Stimulated activated CD4-positive, alpha-beta T cell treated with anti-CD3 and anti-CD28 coated beads, Interleukin-2, amount 100 ng/mL, for 24 hours (primary cell): ENCODE data around the gene TET2.

Experiments
- DNase-seq, 2 donors: peaks; one replicate each; pipeline ENCODE4 v3.0.0-alpha.2; 2020

Gene TET2

DNA sequence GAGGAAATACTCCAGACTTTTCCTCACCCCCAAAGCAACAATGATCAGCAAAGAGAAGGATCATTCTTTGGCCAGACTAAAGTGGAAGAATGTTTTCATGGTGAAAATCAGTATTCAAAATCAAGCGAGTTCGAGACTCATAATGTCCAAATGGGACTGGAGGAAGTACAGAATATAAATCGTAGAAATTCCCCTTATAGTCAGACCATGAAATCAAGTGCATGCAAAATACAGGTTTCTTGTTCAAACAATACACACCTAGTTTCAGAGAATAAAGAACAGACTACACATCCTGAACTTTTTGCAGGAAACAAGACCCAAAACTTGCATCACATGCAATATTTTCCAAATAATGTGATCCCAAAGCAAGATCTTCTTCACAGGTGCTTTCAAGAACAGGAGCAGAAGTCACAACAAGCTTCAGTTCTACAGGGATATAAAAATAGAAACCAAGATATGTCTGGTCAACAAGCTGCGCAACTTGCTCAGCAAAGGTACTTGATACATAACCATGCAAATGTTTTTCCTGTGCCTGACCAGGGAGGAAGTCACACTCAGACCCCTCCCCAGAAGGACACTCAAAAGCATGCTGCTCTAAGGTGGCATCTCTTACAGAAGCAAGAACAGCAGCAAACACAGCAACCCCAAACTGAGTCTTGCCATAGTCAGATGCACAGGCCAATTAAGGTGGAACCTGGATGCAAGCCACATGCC, 89.7 kb downstream of the TET2 start:
- DNase-seq = no peak

DNA sequence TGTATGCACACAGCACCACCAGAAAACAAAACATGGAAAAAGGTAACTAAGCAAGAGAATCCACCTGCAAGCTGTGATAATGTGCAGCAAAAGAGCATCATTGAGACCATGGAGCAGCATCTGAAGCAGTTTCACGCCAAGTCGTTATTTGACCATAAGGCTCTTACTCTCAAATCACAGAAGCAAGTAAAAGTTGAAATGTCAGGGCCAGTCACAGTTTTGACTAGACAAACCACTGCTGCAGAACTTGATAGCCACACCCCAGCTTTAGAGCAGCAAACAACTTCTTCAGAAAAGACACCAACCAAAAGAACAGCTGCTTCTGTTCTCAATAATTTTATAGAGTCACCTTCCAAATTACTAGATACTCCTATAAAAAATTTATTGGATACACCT, 90.2 kb downstream of the TET2 start:
- DNase-seq = no peak

DNA sequence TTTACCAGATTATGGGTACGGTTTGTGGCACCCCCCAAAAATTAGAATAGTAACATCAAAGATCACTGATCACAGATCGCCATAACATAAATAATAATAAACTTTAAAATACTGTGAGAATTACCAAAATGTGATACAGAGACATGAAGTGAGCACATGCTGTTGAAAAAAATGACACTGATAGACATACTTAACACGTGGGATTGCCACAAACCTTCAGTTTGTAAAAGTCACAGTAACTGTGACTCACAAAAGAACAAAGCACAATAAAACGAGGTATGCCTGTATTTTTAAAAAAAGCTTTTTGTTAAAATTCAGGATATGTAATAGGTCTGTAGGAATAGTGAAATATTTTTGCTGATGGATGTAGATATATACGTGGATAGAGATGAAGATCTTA, 93.4 kb downstream of the TET2 start:
- no peak for DNase-seq

DNA sequence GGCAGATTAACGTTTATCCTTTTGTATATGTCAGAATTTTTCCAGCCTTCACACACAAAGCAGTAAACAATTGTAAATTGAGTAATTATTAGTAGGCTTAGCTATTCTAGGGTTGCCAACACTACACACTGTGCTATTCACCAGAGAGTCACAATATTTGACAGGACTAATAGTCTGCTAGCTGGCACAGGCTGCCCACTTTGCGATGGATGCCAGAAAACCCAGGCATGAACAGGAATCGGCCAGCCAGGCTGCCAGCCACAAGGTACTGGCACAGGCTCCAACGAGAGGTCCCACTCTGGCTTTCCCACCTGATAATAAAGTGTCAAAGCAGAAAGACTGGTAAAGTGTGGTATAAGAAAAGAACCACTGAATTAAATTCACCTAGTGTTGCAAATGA, 94.8 kb downstream of the TET2 start:
- no peak for DNase-seq

DNA sequence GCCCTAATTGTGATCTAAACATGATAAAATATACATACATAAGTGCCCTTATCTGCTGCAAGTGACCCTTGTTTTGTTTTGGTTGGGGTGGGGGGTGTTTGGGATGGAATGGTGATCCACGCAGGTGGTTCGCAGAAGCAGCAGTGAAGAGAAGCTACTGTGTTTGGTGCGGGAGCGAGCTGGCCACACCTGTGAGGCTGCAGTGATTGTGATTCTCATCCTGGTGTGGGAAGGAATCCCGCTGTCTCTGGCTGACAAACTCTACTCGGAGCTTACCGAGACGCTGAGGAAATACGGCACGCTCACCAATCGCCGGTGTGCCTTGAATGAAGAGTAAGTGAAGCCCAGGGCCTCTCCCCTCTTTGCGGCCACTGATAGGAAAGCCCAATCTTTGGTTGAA, 96.8 kb downstream of the TET2 start:
- DNase-seq = no peak

DNA sequence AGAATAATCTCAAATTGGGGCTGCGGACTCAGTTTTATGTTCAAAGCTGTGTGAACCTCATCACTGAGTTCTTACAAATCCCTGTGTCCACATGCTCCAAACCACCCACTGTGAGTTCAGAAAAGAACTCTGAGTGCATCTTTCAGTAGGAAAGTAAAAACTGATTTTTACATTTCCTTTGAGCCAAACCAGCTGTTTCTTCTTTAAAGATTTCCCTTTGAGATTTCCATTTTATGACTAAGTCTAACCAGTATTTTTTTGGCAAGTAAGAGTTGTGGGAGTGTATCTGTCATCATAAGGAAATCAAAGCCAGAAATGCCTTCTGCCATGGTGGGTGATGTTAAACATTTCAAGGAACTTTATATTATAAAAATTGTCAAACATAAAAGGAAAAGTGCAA, 100.0 kb downstream of the TET2 start:
- DNase-seq = no peak

DNA sequence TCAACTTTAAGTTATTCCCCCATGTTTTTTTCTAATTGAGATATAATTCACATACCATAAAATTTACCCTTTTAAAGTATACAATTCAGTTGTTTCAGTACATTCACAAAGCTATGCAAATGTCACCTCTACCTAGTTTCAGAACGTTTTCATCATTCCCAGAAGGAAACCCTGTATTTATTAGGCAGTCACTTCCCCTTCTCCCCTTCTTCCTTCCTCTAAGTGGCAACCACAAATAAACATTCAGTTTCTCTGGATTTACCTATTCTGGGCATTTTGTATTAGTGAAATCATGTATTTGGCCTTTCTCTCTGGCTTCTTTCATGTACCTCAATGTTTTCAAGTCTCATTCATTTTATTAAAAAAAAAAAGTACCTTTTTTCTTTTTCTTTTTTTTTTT, 101.9 kb downstream of the TET2 start:
- no peak for DNase-seq

DNA sequence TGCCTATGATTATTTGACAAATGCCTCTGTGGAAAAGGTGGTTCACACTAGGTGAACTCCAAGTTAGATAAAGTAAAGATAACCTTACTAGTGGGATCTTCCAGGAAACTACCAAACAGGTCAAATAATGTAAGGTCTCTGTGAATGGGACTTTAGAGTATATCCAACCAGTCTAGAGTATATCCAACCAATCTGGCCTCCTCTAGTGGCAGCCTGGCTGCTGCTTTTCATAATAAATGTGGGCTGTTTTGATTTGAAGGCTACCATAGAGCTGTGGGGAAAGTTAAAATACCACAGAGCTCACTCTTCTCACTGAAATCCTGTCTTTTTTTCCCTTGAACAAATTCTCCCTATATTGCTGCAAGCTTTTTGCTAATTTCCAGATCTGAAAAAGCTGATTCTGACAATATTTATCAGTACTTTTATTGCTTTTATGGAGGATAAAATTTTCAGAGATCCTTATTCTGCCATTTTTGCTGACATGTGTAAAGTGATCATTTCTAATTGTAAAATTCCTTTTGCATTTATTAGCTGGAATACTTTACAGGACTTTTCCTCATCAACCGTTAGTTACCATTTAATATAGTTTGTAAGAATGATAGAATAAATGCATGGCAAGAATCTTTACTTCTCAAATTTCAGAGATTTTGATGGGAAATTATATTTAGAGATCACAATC, 111.3 kb downstream of the TET2 start:
- no peak for DNase-seq

DNA sequence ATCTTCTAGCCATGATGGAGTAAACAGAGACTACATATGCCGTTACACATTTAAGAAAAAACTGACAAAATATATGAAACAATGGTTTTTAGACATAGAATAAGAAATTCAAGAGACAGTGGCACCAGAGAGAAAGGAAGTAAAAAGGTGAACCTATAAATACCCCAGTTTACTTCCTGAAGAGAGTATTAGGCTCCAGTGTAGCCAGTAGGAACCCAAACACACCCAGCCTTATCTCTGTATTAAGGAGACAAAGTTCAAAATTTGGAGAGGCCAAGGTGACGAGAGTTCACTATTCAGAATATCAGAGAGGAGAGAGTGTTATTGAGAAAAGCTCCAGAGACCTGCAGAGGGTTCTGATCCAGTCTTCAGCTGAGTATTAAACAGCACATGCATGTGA, 119.0 kb downstream of the TET2 start:
- DNase-seq = no peak

DNA sequence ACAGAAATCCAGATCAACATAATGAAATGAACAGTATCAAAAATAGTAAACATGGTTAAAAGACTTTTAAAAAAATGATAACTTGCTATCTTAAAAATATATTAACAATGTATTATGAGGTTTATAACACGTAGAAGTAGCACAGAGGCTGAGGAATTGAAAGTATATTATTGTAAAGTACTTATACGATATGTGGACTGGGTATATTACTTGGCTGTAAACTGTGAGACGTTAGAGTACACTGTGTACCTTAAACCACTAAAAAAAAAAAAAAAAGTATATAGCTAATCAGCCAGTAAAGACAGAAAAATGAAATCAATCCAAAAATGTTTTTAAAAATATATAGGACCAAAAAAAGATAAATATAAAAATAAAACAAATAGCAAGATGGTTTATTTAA, 120.6 kb downstream of the TET2 start:
- no peak for DNase-seq

DNA sequence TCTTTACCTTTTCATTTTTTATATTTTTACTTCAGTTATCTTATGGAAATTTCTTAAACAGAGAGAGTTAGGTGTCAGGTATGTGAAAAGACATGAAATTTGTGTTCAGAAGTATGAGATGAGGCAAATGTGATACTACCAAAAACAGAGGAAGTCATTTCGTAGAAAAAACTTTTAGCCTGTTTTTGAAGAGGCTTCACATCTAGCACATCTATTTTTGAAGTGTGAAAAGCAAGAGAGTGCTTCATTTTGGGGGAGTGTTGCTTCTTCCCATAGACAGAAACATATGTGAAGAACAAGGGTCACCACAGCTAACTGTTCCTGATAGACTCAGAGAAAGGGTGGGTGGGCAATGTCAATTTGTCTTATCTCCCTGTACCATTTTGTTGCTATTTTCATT, 125.3 kb downstream of the TET2 start:
- no peak for DNase-seq

DNA sequence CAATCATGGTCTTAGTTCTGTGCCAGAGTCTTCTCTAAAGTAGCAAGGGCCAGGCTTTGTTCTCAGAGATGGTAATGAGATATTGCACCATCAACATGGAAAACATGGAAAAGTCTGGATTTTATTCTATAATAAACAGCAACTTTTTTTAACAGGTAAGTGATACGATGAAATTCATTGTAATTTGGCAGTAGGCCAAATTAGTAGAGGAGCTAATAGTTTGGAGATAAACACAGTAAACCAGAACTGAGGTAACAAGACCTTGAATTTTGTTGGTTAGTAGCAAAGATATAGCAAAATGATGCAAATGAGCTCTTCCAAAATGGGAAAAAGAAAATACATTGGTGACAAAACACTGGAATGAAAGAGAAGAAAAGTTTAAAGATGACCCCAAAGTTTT, 126.6 kb downstream of the TET2 start:
- no peak for DNase-seq

DNA sequence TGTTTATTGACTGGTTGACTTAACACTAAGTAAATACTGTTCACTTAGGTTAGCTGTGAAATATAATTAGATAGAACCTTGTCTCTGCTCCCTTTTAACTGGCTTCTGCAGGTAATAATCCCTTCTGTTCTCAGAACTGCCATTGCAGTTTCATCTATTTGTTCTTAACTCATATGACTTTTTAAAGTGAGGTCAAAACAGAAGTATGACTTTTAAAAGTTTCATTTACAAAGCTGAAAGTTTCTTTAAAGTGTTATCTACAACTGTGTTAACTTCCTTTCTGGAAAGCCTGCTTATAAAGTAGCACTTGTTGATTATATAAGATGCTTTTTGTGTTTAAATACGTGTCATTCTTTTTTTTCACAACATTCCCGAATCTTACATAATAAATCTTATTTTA, 127.4 kb downstream of the TET2 start:
- DNase-seq = no peak

DNA sequence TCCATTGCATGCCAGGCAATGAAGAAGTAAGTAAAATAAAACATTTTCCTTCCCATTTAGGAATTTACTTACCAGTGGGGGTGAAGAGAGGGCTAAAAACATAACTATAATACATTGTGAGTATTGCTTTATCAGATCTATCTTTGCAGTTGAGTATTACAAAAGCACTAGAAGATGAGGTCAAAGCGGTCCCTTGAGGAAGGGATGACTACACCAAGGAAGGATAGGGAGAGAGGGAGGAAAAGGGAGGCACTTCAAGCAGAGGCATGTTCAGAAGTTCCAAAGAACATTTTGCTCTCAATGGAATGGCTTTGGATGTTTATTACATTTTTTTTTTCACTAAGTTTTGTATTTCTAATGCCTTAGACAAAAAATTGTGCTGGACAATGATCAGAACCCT, 127.8 kb downstream of the TET2 start:
- DNase-seq = no peak

DNA sequence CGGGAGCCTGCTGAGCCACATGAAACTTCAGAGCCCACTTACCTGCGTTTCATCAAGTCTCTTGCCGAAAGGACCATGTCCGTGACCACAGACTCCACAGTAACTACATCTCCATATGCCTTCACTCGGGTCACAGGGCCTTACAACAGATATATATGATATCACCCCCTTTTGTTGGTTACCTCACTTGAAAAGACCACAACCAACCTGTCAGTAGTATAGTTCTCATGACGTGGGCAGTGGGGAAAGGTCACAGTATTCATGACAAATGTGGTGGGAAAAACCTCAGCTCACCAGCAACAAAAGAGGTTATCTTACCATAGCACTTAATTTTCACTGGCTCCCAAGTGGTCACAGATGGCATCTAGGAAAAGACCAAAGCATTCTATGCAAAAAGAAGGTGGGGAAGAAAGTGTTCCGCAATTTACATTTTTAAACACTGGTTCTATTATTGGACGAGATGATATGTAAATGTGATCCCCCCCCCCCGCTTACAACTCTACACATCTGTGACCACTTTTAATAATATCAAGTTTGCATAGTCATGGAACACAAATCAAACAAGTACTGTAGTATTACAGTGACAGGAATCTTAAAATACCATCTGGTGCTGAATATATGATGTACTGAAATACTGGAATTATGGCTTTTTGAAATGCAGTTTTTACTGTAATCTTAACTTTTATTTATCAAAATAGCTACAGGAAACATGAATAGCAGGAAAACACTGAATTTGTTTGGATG, 129.9 kb downstream of the TET2 start:
- no peak for DNase-seq

DNA sequence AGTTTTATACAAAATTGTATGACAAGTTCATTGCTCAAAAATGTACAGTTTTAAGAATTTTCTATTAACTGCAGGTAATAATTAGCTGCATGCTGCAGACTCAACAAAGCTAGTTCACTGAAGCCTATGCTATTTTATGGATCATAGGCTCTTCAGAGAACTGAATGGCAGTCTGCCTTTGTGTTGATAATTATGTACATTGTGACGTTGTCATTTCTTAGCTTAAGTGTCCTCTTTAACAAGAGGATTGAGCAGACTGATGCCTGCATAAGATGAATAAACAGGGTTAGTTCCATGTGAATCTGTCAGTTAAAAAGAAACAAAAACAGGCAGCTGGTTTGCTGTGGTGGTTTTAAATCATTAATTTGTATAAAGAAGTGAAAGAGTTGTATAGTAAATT, 131.0 kb downstream of the TET2 start:
- no peak for DNase-seq

DNA sequence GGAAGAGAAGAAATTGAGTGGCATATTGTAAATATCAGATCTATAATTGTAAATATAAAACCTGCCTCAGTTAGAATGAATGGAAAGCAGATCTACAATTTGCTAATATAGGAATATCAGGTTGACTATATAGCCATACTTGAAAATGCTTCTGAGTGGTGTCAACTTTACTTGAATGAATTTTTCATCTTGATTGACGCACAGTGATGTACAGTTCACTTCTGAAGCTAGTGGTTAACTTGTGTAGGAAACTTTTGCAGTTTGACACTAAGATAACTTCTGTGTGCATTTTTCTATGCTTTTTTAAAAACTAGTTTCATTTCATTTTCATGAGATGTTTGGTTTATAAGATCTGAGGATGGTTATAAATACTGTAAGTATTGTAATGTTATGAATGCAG, 132.6 kb downstream of the TET2 start:
- no peak for DNase-seq

DNA sequence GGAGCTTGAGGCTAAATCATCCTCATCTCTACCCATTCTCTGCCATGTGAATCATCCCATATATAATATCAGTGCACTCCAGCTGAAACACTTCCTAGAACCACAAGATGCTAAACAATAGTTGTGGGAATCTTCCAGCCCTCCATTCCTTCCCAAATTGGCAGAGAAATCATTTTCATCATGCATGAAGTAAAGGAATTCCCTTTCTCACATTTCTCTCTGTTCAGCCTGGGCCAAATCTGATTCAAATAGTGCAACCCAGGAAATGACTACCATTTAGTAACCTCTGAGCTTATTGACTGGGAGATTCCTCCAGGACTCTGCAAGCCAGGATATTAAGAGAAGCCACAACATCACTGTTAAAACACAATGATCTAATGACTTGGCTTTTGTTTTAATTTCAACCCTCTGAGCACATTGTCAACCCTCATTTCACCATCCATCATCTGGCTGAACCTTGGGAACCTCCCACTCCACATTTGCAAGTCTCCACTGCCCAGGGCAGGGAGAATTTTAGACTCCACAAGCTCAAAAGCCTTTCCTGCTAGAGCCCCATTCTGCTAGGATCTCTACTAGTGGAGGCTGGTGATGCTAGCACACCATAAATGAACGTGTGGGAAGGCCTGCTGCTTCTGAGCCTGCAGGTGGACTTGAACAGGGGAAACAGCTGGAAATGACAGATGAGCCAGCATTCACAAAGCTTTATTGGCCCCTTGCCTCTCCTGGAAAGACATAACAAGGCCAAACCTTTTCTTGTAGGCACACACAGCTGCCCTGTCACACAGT, 133.9 kb downstream of the TET2 start:
- DNase-seq = no peak

DNA sequence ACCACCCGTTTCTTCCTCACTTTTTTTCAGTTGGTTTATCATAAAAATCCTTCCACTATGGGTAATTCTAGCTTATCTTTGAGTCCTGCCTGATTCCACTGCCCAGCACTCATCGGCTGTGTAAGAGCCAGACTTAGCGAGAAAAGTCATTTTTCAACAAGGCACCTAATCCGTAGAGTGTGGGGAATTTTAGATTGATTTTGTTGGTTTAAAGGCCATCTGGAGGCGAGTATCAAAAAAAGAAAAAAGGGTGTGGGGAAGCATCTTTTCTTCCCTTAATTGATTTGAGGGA, 134.4 kb downstream of the TET2 start:
- no peak for DNase-seq

DNA sequence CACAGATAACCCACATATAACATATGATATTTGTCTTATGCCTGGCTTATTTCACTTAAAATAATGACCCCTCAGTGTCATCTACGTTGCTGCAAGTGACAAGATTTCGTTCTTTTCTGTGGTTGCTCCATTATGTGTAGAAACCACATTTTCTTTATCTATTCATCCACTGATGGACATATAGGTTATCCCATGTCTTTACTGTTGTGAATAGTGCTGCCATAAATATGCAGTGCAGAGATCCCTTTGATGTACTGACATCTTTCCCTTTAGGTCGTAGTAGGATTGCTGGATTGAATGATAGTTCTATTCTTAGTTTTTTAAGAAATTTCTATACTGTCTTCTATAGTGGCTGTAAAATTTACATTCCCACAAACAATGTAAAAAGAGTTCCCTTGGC, 135.8 kb downstream of the TET2 start:
- no peak for DNase-seq

DNA sequence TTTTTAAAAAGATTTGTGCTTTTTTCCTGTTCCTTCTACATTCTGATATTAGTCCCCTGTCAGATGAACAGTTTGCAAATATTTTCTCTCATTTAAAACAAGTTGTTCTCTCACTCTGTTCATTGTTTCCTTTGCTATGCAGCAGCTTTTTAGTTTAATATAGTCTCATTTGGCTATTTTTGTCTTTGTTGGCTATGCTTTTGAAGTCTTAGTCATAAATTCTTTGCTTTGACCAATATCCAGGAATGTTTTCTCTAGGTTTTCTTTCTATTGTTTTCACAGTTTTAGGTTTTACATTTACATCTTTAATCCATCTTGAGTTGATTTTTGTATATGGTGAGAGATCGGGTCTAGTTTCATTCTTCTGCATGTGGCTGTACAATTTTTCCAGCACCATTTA, 136.8 kb downstream of the TET2 start:
- no peak for DNase-seq

DNA sequence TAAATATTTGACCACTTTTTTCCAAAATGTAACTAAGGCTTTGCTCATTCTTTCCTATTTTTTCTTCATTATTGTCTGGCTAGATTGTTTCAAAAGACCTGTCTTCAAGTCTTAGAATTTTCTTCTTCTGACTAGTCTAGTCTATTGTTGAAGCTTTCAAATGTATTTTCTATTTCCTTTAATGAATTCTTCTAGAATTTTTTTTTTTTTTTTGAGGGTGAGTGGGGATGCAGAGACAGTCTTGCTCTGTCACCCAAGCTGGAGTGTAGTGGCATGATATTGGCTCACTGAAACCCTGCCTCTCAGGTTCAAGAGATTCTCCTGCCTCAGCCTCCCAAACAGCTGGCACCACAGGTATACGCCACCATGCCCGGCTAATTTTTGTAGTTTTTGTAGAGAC, 141.4 kb downstream of the TET2 start:
- DNase-seq = no peak

DNA sequence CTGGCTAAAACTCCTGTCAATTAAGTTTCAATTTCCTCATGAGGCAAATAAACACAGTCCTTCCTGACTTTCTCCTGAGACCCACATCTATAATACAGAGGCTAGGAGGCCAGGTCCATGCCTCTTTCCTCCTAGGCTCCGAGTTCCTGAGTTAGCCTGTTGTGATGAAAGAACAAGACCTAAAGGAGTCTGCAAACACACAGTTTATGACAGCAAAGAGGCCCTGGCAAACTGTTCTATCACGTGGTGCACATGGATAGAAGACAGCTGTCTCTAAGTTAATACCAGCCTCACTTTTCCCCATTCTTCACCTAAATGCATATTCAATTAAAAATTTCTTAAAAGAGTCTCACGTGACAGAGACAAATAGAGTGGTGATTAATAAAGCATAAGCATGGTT, 145.2 kb downstream of the TET2 start:
- DNase-seq = no peak

DNA sequence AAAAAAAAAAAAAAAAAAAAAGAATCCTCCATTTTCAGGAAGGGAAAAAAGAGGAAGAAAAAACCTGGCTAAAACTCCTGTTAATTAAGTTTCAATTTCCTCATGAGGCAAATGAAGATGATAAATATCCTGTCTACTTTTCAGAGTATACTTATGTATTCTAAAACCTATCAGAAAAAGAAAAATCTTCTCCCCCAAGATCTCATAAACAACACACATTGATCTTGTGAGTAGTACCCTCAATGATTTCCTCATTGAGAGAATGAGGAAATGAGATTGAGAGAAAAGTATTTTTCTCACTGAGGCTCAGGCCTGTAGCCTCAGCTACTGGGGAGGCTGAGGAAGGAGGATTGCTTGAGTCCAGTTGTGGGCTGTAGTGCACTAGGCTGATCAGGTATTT, 146.7 kb downstream of the TET2 start:
- no peak for DNase-seq
